Astrocyte (in vitro differentiated cells and primary cell): ENCODE data around the gene DSCAM. TPM values are rescaled to one million over a fixed set of nuclear protein-coding genes. Genes with fewer than 3 reads are reported as not detected.
A peak's percentile ranks its signal among the peaks of the same experiment; 100 is the strongest.

Source experiments
- DNase-seq: peaks from one replicate; pipeline ENCODE4 v3.0.0-alpha.2; 2010; ENCODE audit warnings: low read depth
- FAIRE-seq: peaks from 2 replicates; lab custom pipeline; 2011; peaks lifted over from hg19 to GRCh38; lab: Jason Lieb, UNC
- H2AFZ ChIP-seq: 2 replicates; pipeline ENCODE4 v1.6.0; 2012; ENCODE audit warnings: low read depth, low read length, inconsistent platforms
- H3K27ac ChIP-seq: 2 replicates; pipeline ENCODE4 v1.5.1; 2011; ENCODE audit warnings: low read depth, low read length, inconsistent platforms
- H3K27me3 ChIP-seq: 2 replicates; pipeline ENCODE4 v1.6.0; 2011; ENCODE audit warnings: low read length, inconsistent platforms; ENCODE audit not compliant: insufficient read depth
- H3K36me3 ChIP-seq: 2 replicates; pipeline ENCODE4 v1.5.1; 2011; ENCODE audit warnings: low read length, inconsistent platforms; ENCODE audit not compliant: insufficient read depth
- H3K4me1 ChIP-seq: 2 replicates; pipeline ENCODE4 v1.5.1; 2011; ENCODE audit warnings: low read length, inconsistent platforms; ENCODE audit not compliant: insufficient read depth
- H3K4me2 ChIP-seq: 2 replicates; pipeline ENCODE4 v1.6.0; 2012; ENCODE audit warnings: low read length, inconsistent platforms
- H3K4me3 ChIP-seq: 2 replicates; pipeline ENCODE4 v1.5.1; 2011; ENCODE audit warnings: low read depth, mild to moderate bottlenecking, low read length, inconsistent platforms; ENCODE audit not compliant: insufficient read depth
- H3K79me2 ChIP-seq: 2 replicates; pipeline ENCODE4 v1.6.0; 2012; ENCODE audit warnings: mild to moderate bottlenecking, low read length, inconsistent platforms; ENCODE audit not compliant: insufficient read depth
- H3K9ac ChIP-seq: 2 replicates; pipeline ENCODE4 v1.6.0; 2012; ENCODE audit warnings: mild to moderate bottlenecking, low read length, inconsistent platforms
- H3K9me3 ChIP-seq: 2 replicates; pipeline ENCODE4 v1.5.1; 2012; ENCODE audit warnings: low read depth, mild to moderate bottlenecking, low read length, inconsistent platforms; ENCODE audit not compliant: insufficient read depth
- H4K20me1 ChIP-seq: 2 replicates; pipeline ENCODE4 v1.6.0; 2012; ENCODE audit warnings: low read length, inconsistent platforms; ENCODE audit not compliant: insufficient read depth
- H3K27ac Mint-ChIP-seq: one replicate; pipeline ENCODE4 v1.8.0; 2021; ENCODE audit warnings: mild to moderate bottlenecking, mixed read lengths; ENCODE audit not compliant: unreplicated experiment
- H3K27me3 Mint-ChIP-seq: one replicate; pipeline ENCODE4 v1.8.0; 2021; ENCODE audit warnings: low read depth, mixed read lengths; ENCODE audit not compliant: unreplicated experiment
- H3K36me3 Mint-ChIP-seq: one replicate; pipeline ENCODE4 v1.8.0; 2021; ENCODE audit warnings: low read depth, mixed read lengths; ENCODE audit not compliant: unreplicated experiment
- H3K4me1 Mint-ChIP-seq: one replicate; pipeline ENCODE4 v1.8.0; 2021; ENCODE audit warnings: low read depth, mixed read lengths; ENCODE audit not compliant: unreplicated experiment
- H3K4me3 Mint-ChIP-seq: one replicate; pipeline ENCODE4 v1.8.0; 2021; ENCODE audit warnings: mild to moderate bottlenecking, moderate library complexity, mixed read lengths; ENCODE audit not compliant: unreplicated experiment
- H3K9me3 Mint-ChIP-seq: one replicate; pipeline ENCODE4 v1.8.0; 2021; ENCODE audit warnings: mild to moderate bottlenecking, mixed read lengths; ENCODE audit not compliant: unreplicated experiment
- EZH2 ChIP-seq: IDR thresholded peaks from 2 replicates; pipeline ENCODE4 v1.6.1; 2012; ENCODE audit warnings: mild to moderate bottlenecking, low read length, inconsistent platforms; ENCODE audit not compliant: insufficient read depth
- total RNA-seq: library from RNA; stranded (reverse); gene quantifications from 2 replicates; pipeline ENCODE4 v1.2.1, GENCODE V29; 2021
- TF ChIP-seq, protein P1 (sequence below): IDR thresholded peaks from 2 replicates; pipeline ENCODE4 v1.5.1; 2011; ENCODE audit warnings: low read depth, mild to moderate bottlenecking, inconsistent platforms, low read length, moderate library complexity; ENCODE audit not compliant: insufficient read depth

DSCAM gene
- total RNA-seq, 1 donor from 2014 or later = 0.18 TPM

- H3K79me2 ChIP-seq = no peaks in the 10 kb centered on the region
- no peaks in the 10 kb centered on the region for H4K20me1 ChIP-seq
- no peak overlapping the region for H3K9ac ChIP-seq
- H3K36me3 ChIP-seq = no peaks in the 10 kb centered on the region
- no peak overlapping the region for H3K4me2 ChIP-seq
- no peak for FAIRE-seq
- no peaks in the 10 kb centered on the region for H3K4me1 ChIP-seq
- Mint-ChIP-seq H3K27me3 (peaks cover 2% of the 10 kb centered on the region), H3K9me3 (peaks cover 7% of the 10 kb centered on the region), H3K27ac (no peak overlapping the region), H3K4me3 (no peak overlapping the region), H3K4me1 (no peaks in the 10 kb centered on the region), H3K36me3 (no peaks in the 10 kb centered on the region)
- H3K4me3 ChIP-seq = no peak overlapping the region
- no peaks in the 10 kb centered on the region for H3K27me3 ChIP-seq
- H3K9me3 ChIP-seq = peaks cover 5% of the 10 kb centered on the region
- no peak for DNase-seq
- no peak overlapping the region for H2AFZ ChIP-seq
- H3K27ac ChIP-seq = no peak overlapping the region
- TF ChIP-seq, protein P1, sequence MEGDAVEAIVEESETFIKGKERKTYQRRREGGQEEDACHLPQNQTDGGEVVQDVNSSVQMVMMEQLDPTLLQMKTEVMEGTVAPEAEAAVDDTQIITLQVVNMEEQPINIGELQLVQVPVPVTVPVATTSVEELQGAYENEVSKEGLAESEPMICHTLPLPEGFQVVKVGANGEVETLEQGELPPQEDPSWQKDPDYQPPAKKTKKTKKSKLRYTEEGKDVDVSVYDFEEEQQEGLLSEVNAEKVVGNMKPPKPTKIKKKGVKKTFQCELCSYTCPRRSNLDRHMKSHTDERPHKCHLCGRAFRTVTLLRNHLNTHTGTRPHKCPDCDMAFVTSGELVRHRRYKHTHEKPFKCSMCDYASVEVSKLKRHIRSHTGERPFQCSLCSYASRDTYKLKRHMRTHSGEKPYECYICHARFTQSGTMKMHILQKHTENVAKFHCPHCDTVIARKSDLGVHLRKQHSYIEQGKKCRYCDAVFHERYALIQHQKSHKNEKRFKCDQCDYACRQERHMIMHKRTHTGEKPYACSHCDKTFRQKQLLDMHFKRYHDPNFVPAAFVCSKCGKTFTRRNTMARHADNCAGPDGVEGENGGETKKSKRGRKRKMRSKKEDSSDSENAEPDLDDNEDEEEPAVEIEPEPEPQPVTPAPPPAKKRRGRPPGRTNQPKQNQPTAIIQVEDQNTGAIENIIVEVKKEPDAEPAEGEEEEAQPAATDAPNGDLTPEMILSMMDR = no peak
- no peak for TF ChIP-seq EZH2
Measured at GRCh38 chr21:40200946-40201345, 646.0 kb downstream of the DSCAM start.

GRCh38 chr21:40200126-40200525, 646.8 kb downstream of the DSCAM start:
- DNase-seq (no peak), FAIRE-seq (no peak)
- Mint-ChIP-seq H3K9me3 (peaks cover 3% of the 10 kb centered on the region), H3K27me3 (peaks cover 2% of the 10 kb centered on the region), H3K36me3 (no peaks in the 10 kb centered on the region), H3K27ac (no peak overlapping the region), H3K4me3 (no peak overlapping the region), H3K4me1 (no peaks in the 10 kb centered on the region)
- no peaks in the 10 kb centered on the region for H3K27me3 ChIP-seq
- H3K27ac ChIP-seq = no peak overlapping the region
- H3K79me2 ChIP-seq = no peaks in the 10 kb centered on the region
- H2AFZ ChIP-seq = no peak overlapping the region
- no peak overlapping the region for H3K4me2 ChIP-seq
- TF ChIP-seq, protein P1 = no peak
- TF ChIP-seq EZH2 = no peak
- H4K20me1 ChIP-seq = no peaks in the 10 kb centered on the region
- no peak overlapping the region for H3K4me3 ChIP-seq
- H3K9ac ChIP-seq = no peak overlapping the region
- H3K4me1 ChIP-seq = no peaks in the 10 kb centered on the region
- H3K9me3 ChIP-seq = peaks cover 5% of the 10 kb centered on the region
- no peaks in the 10 kb centered on the region for H3K36me3 ChIP-seq

DNA sequence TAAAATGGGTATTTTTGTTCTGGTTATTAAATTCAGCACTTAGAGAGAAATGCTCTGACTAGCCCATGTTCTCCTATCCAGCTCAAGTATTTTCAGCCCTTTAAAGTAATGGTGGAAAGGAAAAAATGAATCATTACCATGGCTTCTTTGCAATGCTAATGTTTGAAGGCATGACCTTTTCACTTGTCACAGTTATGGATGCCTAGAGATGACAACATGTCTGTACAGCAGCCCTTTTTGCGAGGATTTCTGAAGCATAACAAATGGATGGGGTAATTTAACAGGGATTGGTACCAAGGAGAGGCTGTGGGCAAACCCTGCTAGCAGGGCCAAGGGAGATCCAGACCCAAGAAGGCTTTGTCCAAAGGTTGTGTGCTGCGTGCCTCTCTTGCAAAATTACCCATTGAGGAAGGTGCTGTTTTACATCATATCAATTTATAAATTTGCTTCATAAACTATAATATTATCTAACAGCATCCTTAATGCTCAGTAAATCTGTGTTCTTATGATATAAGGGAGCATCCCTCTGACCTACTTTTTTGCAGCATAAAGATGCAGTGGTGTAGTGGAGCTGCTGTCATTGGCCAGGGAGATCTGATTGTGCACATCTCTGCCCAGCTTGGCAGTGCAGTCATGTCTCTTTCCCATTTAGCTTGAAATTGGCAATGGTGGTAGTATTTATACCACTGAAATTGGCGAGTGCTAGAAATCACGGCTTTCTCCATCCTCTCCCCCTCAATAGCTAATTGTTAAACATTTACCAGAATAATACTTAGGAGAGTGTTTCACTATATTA, 652.6 kb downstream of the DSCAM start:
- Mint-ChIP-seq H3K4me1 (no peaks in the 10 kb centered on the region), H3K27ac (no peak overlapping the region), H3K9me3 (peaks cover 7% of the 10 kb centered on the region), H3K27me3 (peaks cover 2% of the 10 kb centered on the region), H3K36me3 (no peaks in the 10 kb centered on the region), H3K4me3 (no peak overlapping the region)
- Histone ChIP-seq H3K4me1 (no peaks in the 10 kb centered on the region), H4K20me1 (no peaks in the 10 kb centered on the region), H3K9me3 (peaks cover 5% of the 10 kb centered on the region), H2AFZ (no peak overlapping the region), H3K4me2 (no peak overlapping the region), H3K27me3 (no peaks in the 10 kb centered on the region), H3K27ac (no peak overlapping the region), H3K36me3 (no peaks in the 10 kb centered on the region), H3K9ac (no peak overlapping the region), H3K4me3 (no peak overlapping the region), H3K79me2 (no peaks in the 10 kb centered on the region)
- peak; percentile 4 for DNase-seq
- no peak for TF ChIP-seq EZH2
- TF ChIP-seq, protein P1 = no peak
- no peak for FAIRE-seq
